Globus pallidus (tissue), 1 donor: ENCODE results near the gene FBXW10B.
"Not testable (repeated sequence)": the region's sequence is repeated elsewhere in the genome, so short reads cannot be mapped to it uniquely, and the experiment has no call there.

Source experiments
- DNase-seq: peaks from one replicate; pipeline ENCODE4 v3.0.0-alpha.2; 2015; ENCODE audit warnings: low spot score

The FBXW10B gene

GRCh38 chr17:15630930-15631453 is 11.5 kb upstream of the FBXW10B start:
- not testable (repeated sequence) for DNase-seq

DNA sequence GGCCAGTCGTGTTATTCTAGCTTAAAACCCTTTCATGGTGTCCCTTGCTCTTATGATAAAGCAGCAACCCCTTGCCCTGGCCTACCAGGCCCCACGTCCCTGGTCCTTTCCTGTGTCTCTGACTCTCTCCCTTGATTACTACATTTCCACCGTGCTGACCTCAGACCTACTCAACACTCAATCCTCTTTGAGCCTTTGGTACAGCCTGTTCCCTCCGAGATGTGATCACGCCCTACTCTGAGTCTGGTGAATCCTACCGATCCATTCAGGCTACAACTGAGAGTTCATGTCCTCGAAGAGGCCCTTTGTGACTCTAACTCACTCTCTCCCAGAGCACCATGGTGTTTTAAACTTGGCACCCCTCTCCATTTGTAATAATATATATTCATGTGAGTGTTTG is 10.5 kb upstream of the FBXW10B start:
- DNase-seq: not testable (repeated sequence)

- DNase-seq: not testable (repeated sequence)
These were observed 4.2 kb upstream of the FBXW10B start for GRCh38 chr17:15623661-15624209.

GRCh38 chr17:15623255-15623654 is 3.8 kb upstream of the FBXW10B start:
- DNase-seq: not testable (repeated sequence)

DNA sequence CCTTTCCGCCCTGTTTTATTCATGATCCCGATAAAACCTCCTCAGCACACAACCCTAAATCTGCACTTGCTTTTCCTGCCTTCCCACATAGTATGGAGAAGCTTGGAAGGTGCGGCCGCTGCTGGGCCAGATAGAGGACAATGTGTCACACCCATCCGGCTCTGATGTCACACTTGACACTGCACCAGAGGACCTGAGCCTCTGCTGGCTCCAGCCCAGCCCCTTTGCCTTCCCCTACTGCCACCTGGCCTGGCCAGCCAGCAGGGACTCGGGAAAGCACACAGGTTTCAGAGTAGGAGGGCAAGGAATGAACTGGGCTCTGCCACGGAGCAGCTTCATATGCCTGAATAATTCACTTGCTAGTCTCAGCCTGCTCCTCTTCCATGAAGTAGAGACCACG is 2.6 kb upstream of the FBXW10B start:
- DNase-seq: not testable (repeated sequence)

- not testable (repeated sequence) for DNase-seq
These were observed 2.7 kb downstream of the FBXW10B start for GRCh38 chr17:15616828-15617227.

GRCh38 chr17:15615850-15616249 is 3.7 kb downstream of the FBXW10B start:
- DNase-seq: not testable (repeated sequence)

GRCh38 chr17:15613111-15613510 is 6.4 kb downstream of the FBXW10B start:
- not testable (repeated sequence) for DNase-seq

GRCh38 chr17:15592960-15593359 is 26.5 kb downstream of the FBXW10B start:
- DNase-seq: not testable (repeated sequence)

DNA sequence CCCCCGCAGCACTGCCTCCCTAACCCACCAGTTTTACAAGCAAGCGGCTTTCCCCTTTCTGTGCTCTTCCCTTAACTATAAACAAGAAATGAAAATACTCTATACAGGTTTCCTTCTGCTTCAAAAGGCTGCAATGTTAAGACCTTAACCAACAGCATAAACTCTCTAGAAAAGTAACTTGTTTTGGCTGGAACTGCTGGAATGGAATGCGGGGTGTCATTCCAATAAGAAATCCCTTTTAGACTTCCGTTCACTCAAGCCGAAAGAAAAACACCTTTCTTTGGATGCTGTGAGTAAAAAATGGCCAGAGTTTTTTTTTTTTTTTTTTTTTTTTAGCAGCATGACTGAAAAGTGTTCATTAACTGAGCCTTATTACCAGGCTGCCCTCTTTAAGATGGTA is 27.5 kb downstream of the FBXW10B start:
- not testable (repeated sequence) for DNase-seq

DNA sequence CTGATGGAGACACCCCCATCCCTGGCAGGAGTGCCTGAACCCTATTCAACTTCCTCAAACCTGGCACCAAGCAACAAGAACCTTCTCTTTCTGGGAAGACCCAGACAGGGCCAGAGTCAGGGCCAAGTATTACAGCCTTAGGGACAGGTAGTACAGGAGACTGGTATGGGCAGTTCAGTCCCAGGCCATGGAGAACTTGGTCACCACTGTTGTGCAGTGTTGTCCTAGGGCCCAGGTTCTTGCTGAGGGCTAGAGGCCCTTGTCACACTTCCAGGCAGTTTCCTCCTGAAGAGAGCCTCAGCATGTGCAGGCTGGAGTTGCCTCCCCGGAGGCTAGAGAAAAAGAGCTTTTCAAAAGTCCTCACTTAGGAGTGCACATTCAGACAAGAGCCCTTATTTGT is 28.7 kb downstream of the FBXW10B start:
- not testable (repeated sequence) for DNase-seq

- DNase-seq: not testable (repeated sequence)
These were observed 29.7 kb downstream of the FBXW10B start for GRCh38 chr17:15589544-15590536.

DNA sequence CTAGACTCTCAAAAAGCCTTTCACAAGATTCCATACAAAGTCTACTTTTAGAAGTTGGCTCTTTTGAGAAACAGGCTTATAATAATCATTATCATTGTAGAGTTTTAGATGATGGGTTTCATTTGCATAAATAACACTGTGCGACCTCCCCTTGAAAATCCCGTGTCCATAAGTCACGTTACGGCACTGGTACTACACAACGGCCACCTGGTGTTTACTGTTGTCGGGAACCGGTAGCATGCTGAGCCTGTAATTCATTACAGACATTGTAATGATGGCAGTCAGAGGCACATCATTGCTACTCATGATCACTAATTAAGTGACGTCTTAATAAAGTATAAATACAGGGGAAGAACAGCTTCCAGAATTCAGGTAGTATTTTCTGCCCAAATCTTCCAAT is 31.5 kb downstream of the FBXW10B start:
- not testable (repeated sequence) for DNase-seq

GRCh38 chr17:15583313-15583712 is 36.2 kb downstream of the FBXW10B start:
- not testable (repeated sequence) for DNase-seq

- not testable (repeated sequence) for DNase-seq
These were observed 38.0 kb downstream of the FBXW10B start for GRCh38 chr17:15581462-15581861.

DNA sequence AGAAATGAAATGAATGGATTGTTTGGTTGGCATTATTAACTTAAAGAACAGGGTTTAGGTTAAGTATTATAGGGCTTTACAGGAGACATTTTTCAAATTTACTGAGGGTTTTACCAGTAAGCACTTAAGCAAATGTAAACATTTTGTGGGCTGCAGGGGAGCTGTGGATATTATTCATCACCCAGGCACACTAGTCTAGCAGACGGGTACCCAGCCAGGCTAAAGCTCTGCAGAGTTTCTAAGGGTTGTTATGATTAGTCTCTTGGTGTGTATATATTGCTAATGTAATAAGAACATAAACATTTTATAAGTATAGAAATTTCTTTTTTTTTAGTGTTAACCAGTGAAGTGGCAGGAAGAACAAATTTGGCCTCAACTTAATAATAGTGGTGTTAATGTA is 42.7 kb downstream of the FBXW10B start:
- DNase-seq: not testable (repeated sequence)

DNA sequence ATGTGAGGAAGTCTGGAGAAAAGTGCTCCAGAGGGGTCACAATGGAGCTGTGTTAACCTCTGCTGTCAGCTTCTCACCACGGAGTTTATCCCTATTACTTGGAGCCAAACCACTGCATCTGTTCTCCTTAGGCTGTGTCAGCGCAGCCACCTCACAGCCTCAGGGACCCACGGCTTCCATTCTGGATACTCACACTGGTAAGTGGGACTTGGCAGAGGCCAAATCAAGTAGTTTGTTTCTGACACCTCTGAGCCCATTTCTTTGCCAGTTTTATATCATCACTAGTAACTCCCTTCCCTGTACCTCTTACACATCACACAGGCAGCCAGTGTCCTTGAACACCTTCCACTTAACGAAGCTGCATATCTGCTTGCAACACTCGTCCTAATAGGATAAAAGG is 44.8 kb downstream of the FBXW10B start:
- not testable (repeated sequence) for DNase-seq

DNA sequence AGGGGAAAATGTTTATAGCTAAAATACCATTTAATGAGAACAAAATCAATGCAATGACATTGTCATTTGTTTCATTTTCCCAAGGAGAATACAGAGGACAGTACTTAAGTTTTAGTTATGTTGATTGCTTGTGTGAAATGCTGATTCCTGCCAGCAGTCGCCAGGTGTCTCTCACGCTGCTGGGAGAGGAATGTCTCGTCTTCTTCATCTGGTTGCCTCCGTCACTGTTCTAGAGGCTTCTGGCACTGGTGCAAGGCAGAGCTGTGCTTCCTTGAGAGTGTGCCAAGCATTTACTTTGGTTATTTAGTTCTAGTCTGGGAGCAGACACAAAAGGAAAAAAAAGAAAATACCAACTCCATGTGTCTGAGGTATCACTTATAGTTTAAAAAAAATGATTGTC is 45.6 kb downstream of the FBXW10B start:
- DNase-seq: peak; percentile 15
